Nephron progenitor cell (in vitro differentiated cells): Measurements from ENCODE around the gene CORT.

Experiments
- DNase-seq: peaks from one replicate; pipeline ENCODE4 v3.0.0; 2021
- H3K27ac Mint-ChIP-seq: 2 replicates; pipeline ENCODE4 v1.8.0; 2021; ENCODE audit warnings: mild to moderate bottlenecking, moderate library complexity, mixed read lengths
- H3K27me3 Mint-ChIP-seq: 2 replicates; pipeline ENCODE4 v1.8.0; 2021; ENCODE audit warnings: mild to moderate bottlenecking, low read depth, mixed read lengths; ENCODE audit not compliant: poor library complexity
- H3K36me3 Mint-ChIP-seq: 2 replicates; pipeline ENCODE4 v1.8.0; 2021; ENCODE audit warnings: low read depth, mixed read lengths
- H3K4me1 Mint-ChIP-seq: 2 replicates; pipeline ENCODE4 v1.8.0; 2021; ENCODE audit warnings: mixed read lengths
- H3K4me3 Mint-ChIP-seq: 2 replicates; pipeline ENCODE4 v1.8.0; 2021; ENCODE audit warnings: mild to moderate bottlenecking, moderate library complexity, mixed read lengths
- H3K9me3 Mint-ChIP-seq: 2 replicates; pipeline ENCODE4 v1.8.0; 2021; ENCODE audit warnings: mild to moderate bottlenecking, moderate library complexity, mixed read lengths
- TF ChIP-seq, protein P1 (sequence below): fragments of 200-600 bp; sonication (generic); IDR thresholded peaks from 2 replicates; pipeline ENCODE4 v1.5.0; 2021; ENCODE audit warnings: antibody characterized with exemption

The CORT gene

DNA sequence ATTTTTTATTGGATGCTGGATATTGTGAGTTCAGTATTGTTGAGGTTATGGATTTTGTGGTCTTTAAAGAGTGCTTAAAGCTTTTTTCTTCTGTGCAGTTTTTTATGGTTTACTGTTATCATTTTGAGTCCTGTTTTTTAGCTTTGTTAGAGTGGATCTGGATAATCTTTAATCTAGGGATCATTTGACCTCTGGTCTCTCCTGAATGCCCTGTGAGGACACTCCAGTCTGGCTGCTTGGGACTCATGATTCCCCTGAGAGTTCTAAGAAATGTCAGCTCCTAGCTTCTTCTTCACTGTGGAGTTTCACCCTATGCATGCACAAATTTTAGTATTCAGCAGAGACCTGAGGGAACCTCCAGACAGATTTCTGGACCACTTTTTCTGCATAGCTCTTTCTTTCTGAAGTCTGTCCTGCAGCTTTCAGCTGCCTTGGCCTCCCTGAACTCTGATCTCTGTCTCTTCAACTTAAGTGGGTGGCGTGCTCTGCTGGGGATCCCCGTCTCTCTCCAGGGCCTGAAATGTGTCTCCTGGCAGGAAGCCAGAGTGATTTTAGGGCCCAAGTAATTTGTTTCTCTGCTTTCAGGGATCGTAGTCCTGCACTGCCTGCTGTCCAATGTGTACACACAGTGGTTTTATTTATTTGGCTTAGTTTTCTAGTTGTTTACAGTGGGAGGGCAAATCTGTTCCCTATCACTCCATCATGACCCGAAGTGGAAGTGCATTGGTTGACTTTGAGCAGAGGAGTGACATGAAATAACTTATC lies 39.6 kb downstream of the CORT start:
- peak overlapping the region; percentile 90 for H3K27ac Mint-ChIP-seq

DNA sequence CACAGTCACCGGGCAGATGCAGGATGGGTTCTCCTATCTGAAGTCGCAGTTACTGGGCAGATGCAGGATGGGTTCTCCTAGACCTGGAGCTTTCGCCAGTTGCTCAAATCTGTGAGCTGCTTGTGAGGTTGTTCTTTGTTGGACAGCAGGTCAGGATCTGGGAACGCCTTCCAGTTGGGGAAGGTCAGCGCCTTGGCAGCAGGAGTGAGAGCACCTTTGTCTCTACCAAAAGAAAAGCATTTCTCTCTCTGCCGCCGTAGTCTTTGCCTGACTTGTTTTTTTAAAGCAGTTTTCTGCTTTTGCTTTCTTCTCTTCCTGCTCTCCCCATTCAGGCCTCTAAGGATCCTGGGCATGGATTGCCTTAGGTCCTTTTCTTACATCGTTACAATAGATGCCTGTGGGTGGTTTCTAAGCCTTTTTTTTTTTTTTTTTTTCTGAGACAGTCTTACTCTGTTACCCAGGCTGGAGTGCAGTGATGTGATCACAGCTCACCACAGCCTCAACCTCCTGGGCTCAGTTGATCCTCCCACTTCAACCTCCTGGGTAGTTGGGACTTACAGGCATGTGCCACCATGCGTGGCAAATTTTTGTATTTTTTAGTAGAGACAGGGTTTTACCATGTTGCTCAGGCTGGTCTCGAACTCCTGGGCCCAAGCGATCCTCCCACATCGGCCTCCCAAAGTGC lies 40.6 kb downstream of the CORT start:
- TF ChIP-seq, protein P1, sequence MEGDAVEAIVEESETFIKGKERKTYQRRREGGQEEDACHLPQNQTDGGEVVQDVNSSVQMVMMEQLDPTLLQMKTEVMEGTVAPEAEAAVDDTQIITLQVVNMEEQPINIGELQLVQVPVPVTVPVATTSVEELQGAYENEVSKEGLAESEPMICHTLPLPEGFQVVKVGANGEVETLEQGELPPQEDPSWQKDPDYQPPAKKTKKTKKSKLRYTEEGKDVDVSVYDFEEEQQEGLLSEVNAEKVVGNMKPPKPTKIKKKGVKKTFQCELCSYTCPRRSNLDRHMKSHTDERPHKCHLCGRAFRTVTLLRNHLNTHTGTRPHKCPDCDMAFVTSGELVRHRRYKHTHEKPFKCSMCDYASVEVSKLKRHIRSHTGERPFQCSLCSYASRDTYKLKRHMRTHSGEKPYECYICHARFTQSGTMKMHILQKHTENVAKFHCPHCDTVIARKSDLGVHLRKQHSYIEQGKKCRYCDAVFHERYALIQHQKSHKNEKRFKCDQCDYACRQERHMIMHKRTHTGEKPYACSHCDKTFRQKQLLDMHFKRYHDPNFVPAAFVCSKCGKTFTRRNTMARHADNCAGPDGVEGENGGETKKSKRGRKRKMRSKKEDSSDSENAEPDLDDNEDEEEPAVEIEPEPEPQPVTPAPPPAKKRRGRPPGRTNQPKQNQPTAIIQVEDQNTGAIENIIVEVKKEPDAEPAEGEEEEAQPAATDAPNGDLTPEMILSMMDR = no peak
- H3K9me3 Mint-ChIP-seq = peaks cover 8% of the 10 kb centered on the region
- no peak overlapping the region for H3K4me3 Mint-ChIP-seq
- peaks cover 45% of the 10 kb centered on the region for H3K4me1 Mint-ChIP-seq
- H3K27ac Mint-ChIP-seq = peak overlapping the region; percentile 90
- DNase-seq = no peak
- peaks cover 25% of the 10 kb centered on the region for H3K36me3 Mint-ChIP-seq
- H3K27me3 Mint-ChIP-seq = peaks cover 3% of the 10 kb centered on the region

More for the DNA sequence above, 39.6 kb downstream of the CORT start:
- Mint-ChIP-seq H3K4me3 (no peak overlapping the region), H3K36me3 (peaks cover 33% of the 10 kb centered on the region), H3K4me1 (peaks cover 40% of the 10 kb centered on the region), H3K27me3 (peaks cover 3% of the 10 kb centered on the region), H3K9me3 (peaks cover 13% of the 10 kb centered on the region)
- DNase-seq = no peak
- TF ChIP-seq, protein P1 = no peak

DNA sequence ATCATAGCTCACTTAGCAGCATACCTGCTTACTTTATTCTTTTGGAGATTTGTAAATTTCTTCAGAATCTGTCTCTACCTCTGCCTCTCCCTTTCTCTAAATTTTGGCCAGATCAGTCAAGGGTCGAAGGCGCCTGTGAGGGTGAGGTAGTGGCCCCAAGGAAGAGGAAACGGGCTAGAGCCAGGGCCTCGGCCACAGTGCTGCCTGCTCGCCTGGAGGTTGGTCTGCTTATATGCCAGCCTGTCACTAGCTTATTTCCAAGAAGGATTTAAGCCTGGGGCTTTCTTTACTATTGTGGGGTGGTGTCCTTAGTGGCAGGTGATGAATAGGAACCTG lies 44.6 kb downstream of the CORT start:
- TF ChIP-seq, protein P1 = no peak
- peaks cover 6% of the 10 kb centered on the region for H3K36me3 Mint-ChIP-seq
- peak overlapping the region; percentile 33 for H3K27ac Mint-ChIP-seq
- H3K4me1 Mint-ChIP-seq = peaks cover 56% of the 10 kb centered on the region
- H3K4me3 Mint-ChIP-seq = no peak overlapping the region
- H3K9me3 Mint-ChIP-seq = no peaks in the 10 kb centered on the region
- peaks cover 3% of the 10 kb centered on the region for H3K27me3 Mint-ChIP-seq
- DNase-seq = no peak

DNA sequence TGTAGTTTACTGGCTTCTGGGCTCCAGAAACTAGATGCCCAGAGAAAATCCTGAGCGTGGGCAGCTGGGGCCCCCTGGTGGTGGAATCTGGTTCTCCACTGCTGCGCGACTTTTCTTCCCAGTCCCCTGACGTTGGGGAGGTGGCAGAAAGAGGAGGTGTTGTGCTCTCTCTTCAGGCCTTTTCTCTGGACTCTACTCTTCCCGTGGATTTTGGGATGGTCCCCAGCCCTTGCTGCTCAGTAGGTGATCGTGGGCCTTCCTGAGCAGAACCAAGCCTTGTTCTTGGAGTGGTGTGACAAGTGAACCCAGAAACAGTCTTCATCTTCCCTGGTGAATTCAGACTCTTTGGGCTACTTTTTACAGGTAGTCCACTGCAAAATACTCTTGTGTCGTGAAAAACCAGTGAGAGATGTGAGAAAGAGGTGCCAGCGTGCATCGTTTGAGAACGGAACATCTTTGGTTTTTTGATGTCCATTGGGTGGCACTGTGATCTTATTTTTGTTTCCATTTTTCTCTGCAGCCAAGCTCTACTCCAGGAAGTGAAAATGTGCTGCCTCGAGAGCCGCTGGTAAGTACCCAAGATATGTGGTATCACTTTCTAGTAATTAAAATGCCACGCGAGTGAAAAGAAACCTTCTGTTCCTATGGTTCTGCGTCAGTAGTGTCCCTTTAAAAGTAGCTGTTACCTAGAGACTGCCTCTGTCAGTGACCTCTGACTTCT lies 45.1 kb downstream of the CORT start:
- no peak overlapping the region for H3K4me3 Mint-ChIP-seq
- peak; percentile 88 for DNase-seq
- peaks cover under 1% of the 10 kb centered on the region for H3K36me3 Mint-ChIP-seq
- H3K27me3 Mint-ChIP-seq = peaks cover 3% of the 10 kb centered on the region
- TF ChIP-seq, protein P1 = peak; percentile 93
- no peaks in the 10 kb centered on the region for H3K9me3 Mint-ChIP-seq
- H3K4me1 Mint-ChIP-seq = peaks cover 50% of the 10 kb centered on the region
- H3K27ac Mint-ChIP-seq = peak overlapping the region; percentile 42

DNA sequence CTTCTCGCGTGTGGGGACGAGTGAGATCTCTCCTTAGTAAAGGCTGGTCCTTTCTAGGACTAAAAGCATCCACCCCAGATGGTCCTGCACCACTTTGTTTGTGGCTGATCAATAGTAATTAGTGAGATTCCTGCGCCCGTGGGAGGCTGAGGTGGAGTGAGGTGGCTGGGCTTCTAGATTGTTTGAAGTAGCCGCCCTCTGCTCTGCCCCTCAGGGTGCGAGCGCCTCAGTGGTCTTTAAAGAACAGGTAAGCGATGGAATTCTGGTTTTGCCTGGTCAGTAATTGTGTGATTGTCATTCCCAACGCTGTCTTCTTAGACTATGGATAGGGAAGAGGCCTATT lies 45.6 kb downstream of the CORT start:
- TF ChIP-seq, protein P1 = no peak
- Mint-ChIP-seq H3K9me3 (no peaks in the 10 kb centered on the region), H3K27ac (peak overlapping the region; percentile 42), H3K27me3 (peaks cover 1% of the 10 kb centered on the region), H3K4me1 (peaks cover 45% of the 10 kb centered on the region), H3K36me3 (no peaks in the 10 kb centered on the region), H3K4me3 (no peak overlapping the region)
- no peak for DNase-seq
